ENCODE results near the gene RERE. TPM values are rescaled to one million over a fixed set of nuclear protein-coding genes. Genes with fewer than 3 reads are reported as not detected.

RERE gene
- total RNA-seq, 1 donor from 2014 or later, result 215 TPM

DNA sequence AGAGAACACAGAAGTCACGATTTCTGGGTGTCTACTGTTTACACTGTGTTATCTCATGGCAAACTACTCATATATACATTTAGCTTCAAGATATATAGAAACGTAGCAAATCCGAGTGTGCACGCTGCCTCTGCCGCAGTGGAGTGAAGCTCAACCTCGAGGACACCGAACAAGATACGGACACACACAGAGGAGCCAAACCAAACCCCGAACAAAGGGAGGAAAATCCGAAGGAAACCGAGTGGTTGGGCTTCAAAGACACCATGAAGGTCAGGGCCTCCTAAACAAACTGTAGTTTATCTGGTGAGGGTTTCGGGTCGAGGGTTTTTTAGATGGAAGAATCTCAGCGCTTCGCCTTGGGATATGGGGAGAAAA lies 465.0 kb downstream of the RERE start:
- DNase-seq (ENCODE audit: low spot score), result no peak

DNA sequence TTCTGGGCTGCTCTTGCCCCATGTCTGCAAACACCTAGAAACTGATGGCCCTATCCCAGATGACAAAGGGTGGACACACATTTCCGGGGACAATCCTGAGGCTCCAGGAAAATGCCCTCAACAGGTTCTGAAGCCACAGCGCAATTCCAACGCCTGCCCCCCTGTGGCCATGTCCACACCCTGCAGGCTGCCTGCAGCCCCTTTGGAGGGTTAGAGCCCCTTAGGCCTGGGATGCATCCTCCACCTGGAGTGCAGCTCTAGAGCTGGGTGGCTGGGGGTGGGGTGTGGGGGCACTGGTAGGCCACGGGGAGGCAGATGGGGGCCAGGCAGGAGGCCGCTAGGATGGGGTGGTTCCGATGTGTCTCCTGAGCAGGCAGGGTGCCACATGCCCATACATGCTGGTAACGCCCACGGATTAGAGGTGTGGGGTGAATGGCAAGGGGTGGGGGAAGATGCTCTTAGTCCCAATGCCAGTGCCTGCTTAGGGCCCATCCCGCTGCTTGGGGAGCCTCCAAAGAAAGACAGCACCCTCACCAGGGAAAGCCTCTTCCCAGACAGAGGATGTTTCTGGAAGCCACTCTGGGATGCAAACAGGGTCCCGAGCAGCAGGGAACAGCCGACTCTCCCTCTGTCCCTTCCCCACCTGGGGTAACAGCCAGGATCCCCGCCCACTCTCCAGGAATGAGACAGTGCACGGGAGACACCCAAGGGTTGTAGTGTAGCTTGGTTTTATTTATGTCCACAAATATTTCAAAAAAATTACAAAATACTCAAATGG lies 465.6 kb downstream of the RERE start:
- no peak for DNase-seq (ENCODE audit: low spot score)

DNA sequence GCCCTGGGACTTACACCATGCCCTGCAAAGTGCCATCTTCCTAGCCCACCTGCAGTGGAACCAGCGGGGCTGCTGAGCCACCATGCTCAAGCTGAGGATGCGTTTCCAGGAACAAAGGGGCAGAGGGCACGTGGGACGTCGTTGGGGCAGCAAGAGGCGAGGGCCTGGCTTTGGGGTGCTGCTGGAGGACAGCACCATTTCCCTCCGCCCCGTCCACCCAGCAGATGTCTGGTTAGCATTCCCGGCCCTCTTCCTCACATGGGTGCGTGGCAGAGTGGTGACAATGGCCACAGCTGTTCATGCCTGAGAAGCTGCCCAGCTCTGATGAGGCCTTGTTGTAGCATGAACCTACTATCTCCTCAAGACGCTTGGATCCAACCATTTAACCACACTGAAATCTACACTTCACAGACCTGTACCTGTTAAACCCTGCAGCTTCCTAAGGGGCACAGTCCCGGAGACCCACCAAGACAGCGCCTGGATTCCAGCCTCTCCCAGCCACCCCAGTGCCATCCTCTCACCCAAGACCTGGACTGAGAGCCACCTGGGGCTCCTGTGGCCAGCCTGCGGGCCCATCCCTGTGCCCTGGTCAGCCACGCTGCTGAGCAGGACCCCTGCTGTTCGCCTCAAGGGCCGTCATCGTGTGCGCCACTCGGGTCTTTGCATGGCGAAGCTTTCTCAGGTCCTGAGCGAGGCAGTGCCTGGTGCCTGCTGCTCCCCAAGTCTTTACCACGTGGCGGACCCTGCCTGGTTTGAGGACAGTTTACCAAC lies 466.3 kb downstream of the RERE start:
- DNase-seq (ENCODE audit: low spot score), result no peak

DNA sequence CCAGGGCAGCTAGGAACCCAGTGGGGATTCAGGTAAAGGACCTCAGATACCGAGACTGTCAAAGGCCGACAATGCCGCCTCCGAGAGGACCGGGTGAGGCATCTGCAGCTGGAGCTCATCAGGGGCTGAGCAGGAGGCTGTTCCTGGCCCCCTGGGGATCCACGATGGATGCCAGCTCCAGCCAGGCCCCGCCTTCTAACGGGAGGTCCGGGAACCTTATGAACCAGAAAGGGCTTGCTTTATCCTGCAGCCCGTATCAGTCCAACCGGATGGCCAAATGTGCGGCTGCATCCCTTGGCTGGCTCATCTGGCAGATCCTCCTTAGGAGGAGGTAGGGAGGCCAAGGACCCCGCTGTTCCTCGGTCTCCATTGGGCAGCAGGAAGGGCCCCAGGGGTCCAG lies 467.5 kb downstream of the RERE start:
- no peak for DNase-seq (ENCODE audit: low spot score)

DNA sequence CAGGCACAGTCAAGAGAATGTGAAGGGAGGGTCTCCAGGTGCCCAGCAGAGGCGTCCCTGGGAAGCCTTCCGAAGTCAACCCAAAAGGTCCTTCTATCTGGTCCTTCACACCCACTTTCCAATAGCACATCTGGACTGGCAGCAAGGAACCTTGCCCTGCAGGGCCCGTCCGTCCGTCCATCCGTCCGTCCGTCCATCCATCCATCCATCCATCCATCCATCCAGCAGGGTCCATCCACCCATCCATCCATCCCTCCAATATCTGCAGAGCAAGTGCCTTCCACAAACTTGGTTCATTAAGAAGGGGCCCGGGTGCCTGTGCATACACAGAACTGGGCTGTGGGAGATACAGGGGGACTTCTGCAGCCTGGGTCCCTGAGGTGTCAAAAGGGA lies 468.0 kb downstream of the RERE start:
- DNase-seq (ENCODE audit: low spot score), result no peak

DNA sequence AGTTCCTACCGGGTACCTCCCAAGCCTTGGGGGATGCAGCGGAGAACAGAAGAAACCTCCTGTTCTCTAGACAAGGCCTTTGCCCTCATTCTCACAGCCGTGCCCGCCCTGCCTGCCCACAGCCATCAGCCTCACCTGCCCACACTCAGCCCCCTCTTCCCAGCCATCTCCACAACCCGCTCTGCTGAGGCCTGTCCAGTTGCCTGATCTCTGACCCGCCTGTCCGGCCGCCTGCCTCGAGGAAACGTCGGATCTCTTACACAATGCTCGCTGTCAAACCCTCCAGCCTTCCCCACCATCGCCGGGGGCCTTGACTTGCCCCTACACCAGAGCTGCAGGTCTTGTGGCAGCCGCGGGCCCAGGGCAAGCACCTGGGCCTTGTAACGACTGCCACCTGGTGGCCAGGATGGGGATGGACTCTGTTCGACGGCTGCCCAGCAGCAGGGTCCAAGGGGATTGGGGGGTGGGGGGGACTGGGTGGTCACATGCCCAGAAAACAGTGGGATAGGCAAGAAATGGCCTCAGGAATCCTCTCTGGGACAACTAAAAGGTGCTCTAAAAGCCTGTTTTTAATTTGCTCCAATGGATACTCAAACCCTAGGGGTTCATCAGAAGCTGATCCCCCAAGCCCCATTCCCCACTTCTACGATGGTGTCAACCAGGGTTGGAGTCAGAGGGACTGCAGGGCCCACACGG lies 468.5 kb downstream of the RERE start:
- DNase-seq (ENCODE audit: low spot score), result no peak

DNA sequence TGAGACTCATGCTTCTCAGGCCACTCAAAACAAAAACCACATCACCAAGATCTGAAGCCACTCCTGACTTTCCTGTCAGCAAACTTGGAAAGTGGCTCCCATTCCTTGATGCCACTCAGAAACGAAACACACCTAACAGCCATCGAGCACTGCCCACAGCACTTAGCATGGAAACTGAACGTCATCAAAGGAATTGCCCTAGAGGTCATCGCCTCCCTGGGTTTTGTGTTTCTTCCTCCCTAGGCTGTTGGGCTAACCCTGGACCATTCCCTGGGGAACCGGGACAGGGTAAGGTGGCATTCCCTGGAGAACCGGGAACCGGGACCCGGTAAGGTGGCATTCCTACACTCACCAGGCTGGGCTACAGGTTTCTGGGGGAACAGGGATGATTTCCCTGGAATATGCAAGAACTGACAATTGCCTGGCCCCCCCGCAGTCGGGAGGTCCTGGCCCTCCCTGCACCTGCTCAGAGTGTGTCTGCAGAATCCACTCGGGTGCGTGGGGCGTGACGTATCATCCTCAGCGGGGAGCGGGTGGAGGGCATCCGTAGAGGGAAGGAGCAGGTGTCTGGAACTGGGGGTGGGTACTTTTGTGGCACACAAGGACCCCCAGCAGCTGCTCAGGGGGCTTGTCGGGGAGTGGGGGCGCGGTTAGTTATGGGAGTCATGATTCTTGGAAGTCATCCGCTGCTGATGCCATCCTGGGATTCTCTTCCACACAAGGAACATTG lies 469.2 kb downstream of the RERE start:
- no peak for DNase-seq (ENCODE audit: low spot score)

DNA sequence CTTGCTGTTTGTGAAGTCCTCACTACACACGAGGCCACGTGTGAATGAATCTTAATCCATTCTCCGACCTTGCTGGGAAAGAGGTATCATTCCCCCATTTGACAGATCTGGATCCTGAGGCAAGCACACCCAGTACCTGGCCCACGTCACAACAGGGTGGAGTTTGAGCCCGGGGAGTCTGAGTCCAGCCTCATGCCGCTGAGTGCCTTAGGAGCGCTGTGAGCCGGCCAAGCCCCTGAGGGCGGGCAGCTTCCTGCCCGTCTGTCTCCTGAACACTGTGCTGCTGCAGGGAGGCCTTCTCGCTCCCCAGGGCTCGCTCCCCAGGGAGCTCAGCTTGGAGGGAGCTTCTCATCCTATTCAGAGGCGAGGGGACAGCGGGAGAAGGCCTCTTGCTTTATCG lies 469.8 kb downstream of the RERE start:
- DNase-seq (ENCODE audit: low spot score), result no peak

DNA sequence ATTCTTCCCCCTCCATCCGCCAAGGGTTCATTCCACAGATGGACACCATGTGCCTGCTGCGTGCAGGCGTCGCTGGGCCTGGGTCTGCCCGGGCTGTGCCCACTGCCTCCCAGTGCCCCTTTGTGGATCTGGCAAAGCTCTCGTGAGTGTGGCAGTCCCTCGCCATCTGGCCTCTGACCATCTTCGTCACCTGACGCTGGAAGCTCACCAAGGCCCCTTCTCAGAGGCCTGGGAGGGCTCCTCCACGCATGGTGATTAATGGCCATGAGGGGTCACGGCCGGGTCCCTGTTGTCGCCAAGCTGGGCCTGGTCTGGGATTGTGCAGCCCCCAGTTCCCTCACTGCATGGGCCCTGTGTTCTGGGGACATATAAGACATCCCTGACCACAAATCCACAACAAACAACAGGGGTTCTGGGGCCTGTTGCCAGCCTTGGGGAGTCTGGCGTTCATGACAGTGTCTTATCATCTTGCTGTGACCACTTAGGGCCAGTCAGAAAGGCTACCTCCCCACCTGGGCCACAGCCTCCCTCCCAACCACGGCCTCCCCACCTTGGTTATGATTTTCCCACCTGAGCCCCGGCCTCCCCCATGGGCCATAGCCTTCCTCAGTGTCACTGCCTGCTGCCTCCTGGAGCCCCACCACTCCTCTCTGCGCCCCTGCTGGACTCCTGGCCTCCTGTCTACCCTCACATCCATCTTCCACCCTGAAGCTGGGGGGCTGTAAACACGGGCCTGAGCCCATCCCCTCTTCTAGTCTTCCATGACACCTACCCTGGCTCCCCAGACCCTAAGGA lies 471.6 kb downstream of the RERE start:
- no peak for DNase-seq (ENCODE audit: low spot score)

DNA sequence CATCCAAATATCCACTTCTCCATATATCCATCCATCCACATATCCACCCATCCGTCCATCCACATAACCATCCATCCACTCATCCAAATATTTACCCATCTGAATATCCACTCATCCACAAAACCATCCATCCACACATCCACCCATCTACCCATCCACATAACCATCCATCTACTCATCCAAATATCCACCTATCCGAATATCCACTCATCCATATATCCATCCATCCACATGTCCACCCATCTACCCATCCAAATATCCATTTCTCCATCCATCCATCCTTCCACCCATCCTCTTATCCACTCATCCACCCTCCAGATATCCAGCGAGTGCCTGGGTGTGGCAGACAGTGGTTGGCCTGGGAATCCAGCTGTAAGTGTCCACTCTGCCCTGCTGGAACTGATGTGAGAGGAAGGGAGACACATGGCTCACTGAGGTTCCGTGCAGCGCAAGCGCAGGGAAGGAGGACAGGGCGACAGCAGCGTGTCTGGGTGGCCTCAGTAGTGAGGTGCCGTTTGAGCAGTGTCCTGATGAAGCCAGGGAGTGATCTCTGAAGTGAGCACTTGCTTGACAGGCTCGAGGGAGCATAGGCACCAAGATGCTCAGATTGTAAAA lies 472.4 kb downstream of the RERE start:
- no peak for DNase-seq (ENCODE audit: low spot score)

DNA sequence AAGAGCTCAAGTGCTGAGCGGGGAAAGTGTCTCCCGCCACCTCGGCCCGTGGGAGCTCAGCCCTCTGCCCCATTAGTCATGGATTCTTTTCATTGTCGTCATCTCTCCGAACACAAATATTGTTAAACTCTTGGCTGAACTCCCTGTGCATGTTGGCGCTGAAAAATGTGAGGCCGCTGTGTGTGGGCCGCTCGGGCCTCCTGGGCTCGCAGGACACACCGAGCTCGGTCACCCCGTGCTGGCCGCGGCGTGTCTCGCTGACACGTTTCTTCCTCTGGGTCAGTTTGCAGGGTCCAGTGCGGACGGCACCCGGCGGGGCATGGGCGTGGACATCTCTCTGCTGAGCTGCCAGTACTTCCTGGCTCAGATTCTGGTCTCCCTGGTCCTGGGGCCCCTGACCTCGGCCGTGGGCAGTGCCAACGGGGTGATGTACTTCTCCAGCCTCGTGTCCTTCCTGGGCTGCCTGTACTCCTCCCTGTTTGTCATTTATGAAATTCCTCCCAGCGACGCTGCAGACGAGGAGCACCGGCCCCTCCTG lies 473.9 kb downstream of the RERE start:
- peak; percentile 86 for DNase-seq (ENCODE audit: low spot score)

DNA sequence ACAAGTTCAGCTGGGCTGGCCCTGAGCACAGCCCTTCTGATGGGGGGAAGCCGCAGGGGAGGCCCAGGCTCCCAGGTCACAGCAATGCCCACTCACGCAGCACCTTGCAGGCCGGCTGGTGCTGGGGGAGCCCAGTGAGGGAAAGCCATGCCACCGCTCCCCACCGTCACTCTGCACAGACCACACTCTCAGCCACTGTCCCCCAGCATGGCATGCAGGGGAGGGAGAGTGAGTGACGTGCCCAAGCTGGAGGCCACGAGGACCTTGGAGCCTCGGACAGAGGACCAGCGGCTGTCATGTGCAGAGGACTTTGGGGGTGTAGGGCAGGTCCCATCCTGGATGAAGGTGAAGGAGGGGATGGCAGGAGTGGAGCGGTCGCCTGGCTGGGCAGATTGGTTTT lies 474.4 kb downstream of the RERE start:
- DNase-seq (ENCODE audit: low spot score), result no peak

DNA sequence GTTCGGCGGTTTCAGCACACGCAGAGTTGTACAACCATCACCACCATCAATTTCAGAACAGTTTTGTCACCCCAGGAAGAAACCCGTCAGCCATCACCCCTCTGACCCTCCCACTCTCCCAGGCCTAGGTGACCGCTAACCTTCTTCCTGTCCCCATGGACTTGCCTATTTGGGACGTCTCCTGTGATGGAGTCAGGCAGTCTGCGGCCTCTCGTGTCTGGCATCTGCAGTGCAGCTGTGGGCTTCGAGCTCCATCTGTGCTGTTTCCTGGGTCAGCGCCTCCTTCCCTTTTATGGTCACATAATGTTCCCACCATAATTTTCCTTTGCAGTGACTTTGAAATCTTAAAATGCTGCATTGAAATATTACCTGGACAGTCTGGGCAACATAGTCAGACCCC lies 475.1 kb downstream of the RERE start:
- DNase-seq (ENCODE audit: low spot score), result peak; percentile 51

DNA sequence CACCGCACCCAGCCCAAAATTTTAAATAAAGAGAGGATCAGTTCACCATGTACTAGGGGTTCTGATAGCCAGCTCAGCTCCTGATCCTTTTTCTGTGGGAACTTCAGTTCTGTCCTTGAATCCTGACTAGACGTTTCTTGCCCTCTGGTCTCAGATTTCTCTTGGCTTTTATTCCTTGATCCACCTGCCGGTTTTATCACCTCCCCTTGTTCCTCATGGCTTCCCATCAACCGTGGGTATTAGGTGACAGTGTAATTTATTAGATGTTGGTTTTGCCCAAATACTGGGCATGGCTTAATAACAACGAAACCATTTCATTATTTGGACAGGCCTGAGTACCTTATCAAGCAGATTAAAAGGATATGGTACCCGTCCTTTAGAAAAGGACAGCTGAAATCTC lies 477.0 kb downstream of the RERE start:
- DNase-seq (ENCODE audit: low spot score), result no peak

DNA sequence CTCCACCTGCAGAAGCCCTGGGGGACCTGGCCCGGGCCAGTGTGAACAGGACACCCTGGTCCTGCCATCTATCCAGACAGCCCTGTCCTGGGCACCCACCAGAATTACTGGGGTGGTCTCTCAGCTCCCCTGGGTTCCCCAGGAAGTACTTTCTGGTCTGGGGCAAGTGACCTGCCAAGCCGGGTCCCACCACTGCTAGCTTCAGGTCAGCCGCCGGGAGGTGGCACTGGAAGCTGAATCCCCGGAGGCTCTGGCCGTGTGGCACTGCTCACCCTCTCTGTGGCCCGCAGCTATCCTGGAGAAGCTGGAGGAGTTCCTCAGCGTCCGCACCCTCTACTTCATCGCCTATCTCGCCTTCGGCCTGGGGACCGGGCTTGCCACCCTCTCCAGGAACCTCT lies 478.2 kb downstream of the RERE start:
- DNase-seq (ENCODE audit: low spot score), result no peak

DNA sequence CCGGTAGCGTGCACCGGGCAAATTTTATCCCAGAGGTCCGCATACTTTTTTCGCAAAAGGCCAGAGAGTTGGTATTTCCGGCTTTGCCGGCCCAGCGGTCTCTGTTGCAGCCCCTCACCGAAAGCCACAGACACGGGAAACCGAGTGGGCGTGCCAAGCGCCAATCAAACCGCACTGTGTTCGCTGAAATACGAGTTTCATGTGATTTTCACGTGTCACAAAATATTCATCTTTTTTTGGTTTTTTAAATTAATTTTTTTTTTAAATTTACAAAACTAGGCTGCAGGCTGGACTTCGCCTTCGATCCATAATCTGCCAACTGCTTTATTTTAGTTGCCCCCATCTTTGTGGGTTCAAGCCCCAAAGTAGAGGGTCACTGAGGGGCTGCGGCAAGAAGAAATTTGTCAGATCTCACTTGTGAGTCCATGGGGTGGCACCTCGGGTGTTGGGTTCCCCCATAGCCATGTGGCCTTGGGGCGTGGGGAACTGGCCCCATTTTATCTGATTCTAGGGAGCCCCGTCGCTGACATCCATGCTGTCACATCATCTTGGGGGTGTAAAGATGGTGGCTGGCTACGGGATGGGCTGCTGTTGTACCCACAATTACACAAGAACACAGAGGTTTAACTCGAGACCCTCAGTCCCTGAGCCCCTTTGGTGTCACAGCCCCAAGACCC lies 478.8 kb downstream of the RERE start:
- no peak for DNase-seq (ENCODE audit: low spot score)

DNA sequence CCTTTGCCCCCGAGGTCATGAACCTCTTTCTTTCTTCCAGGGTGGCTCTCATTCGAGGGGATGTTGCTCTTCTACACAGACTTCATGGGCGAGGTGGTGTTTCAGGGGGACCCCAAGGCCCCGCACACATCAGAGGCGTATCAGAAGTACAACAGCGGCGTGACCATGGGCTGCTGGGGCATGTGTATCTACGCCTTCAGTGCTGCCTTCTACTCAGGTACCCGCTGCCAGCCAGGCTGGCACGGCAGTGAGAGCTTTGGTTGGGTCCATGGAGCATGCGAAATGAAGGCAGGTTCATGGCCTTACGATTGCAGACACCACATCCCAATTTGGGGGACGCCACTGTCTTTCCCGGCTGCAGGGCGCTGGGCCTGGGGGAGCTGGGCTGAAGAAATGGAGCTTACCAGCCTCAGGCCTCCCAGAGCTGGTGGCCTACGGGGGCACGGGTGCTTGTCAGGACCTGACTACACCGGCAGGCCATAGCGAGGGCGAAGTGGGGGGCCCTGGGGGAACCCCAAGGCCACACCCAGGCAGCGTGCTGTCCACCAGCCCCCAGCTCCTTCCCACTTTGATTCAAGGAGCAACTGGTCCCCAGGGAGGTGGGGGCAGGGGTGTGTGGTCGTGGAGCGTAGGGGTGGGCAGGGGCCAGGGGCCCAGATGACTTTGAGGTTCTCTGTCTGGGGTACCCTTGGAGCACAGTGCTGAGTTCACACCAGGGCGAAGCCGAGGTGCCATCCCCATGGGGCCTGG lies 479.5 kb downstream of the RERE start:
- no peak for DNase-seq (ENCODE audit: low spot score)

DNA sequence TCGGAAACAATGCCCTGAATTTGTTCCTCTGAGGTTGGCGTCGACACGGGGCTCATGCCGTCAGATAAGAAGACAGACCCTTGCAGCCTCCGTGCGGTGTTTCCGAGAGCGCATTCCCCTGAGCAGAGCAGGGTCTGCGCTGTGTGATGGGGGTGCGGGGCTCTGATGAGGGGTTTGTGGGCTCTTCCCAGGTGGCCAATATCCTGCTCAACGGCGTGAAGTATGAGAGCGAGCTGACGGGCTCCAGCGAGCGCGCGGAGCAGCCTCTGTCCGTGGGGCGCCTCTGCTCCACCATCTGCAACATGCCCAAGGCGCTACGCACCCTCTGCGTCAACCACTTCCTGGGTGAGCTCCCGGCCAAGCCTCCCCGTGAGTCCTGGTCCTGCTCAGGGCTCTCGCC lies 482.2 kb downstream of the RERE start:
- no peak for DNase-seq (ENCODE audit: low spot score)

DNA sequence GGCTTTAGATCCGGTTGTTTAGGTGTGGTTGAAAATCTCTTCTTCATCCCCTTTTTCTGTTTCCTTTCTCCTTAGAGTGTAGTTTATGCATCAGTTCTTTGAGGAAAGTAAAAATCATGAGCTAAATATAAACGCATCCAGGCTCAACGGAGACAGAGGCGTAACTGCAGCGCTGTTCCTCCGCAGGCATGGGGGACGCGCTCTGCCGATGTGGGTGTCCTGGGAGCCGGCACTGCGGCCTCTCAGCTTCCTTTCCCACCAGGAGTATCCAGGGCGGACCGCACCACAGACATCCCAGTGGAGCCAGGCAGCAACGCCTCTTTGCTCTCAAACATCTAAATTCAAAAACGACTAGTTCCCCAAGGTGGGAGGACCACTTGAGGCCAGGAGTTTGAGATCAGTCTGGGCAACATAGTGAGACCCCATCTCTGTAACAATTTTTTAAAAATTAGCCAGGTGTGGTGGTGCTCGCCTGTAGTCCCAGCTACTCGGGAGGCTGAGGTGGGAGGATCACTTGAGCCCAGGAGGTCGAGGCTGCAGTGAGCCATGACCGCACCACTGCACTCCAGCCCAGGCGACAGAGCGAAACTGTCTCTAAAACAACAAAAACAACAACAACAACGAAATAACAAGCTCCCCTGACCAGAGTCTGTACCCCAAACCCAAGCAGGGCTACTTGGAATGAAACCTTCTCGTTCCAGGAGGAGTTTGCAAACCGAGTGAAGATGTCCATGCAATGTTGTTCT lies 483.2 kb downstream of the RERE start:
- no peak for DNase-seq (ENCODE audit: low spot score)
